IMR-90 (cell line): Measurements from ENCODE around the gene ANGEL1. TPM values are rescaled to one million over a fixed set of nuclear protein-coding genes. Genes with fewer than 3 reads are reported as not detected.

Source experiments
- ATAC-seq: fragments of 200-7000 bp; cut with Tn5 transposase; 2 replicates; pipeline ENCODE4 v1.9.1; 2020; ENCODE audit warnings: low read depth, mild to moderate bottlenecking, moderate library complexity
- BruUV-seq: library from RNA; stranded (reverse); fragments of 400-500 nt; replicated peaks from 2 replicates; lab custom pipeline; 2021; lab: Mats Ljungman, UMichigan
- CTCF ChIA-PET: fragments of 300-600 bp; formaldehyde crosslinking; extraction: SDS; loops from one replicate; lab custom pipeline; 2021; ENCODE audit warnings: antibody characterized with exemption; lab: Yijun Ruan, JAX
- POLR2A ChIA-PET: fragments of 300-600 bp; sonication (Branson Sonifier 250); formaldehyde crosslinking; loops from one replicate; lab custom pipeline; 2022; ENCODE audit warnings: antibody characterized with exemption; ENCODE audit not compliant: unreplicated experiment; lab: Charles Lee
- DNase-seq: peaks from one replicate; pipeline ENCODE4 v3.0.0; 2013
- H2AFZ ChIP-seq: replicated peaks from 2 replicates; pipeline ENCODE3; 2013; ENCODE audit warnings: low read length, mild to moderate bottlenecking; ENCODE audit not compliant: poor library complexity
- H2AK5ac ChIP-seq: 2 replicates; pipeline ENCODE4 v1.6.1; 2013; ENCODE audit warnings: low read depth, low read length, inconsistent platforms
- H2AK9ac ChIP-seq: replicated peaks from 2 replicates; pipeline ENCODE3; 2013; ENCODE audit warnings: mild to moderate bottlenecking, low read depth, low read length, moderate library complexity; ENCODE audit not compliant: poor library complexity
- H2BK120ac ChIP-seq: 2 replicates; pipeline ENCODE4 v1.6.1; 2013; ENCODE audit warnings: low read depth, low read length, inconsistent platforms
- H2BK15ac ChIP-seq: 3 replicates; pipeline ENCODE4 v1.6.1; 2013; ENCODE audit warnings: low read depth, low read length, inconsistent platforms
- H2BK20ac ChIP-seq: 2 replicates; pipeline ENCODE4 v1.6.1; 2013; ENCODE audit warnings: low read depth, mild to moderate bottlenecking, inconsistent platforms, low read length, moderate library complexity
- H2BK5ac ChIP-seq: 2 replicates; pipeline ENCODE4 v1.6.1; 2013; ENCODE audit warnings: mild to moderate bottlenecking, low read depth, low read length, inconsistent platforms; ENCODE audit not compliant: poor library complexity, severe bottlenecking
- H3K14ac ChIP-seq: replicated peaks from 2 replicates; pipeline ENCODE4 v1.6.1; 2013; ENCODE audit warnings: low read depth, low read length, inconsistent platforms
- H3K18ac ChIP-seq: 2 replicates; pipeline ENCODE4 v1.6.1; 2013; ENCODE audit warnings: low read depth, low read length, control low read depth
- H3K23ac ChIP-seq: 2 replicates; pipeline ENCODE4 v1.6.1; 2013; ENCODE audit warnings: low read depth, low read length, inconsistent platforms
- H3K27ac ChIP-seq: 2 replicates; pipeline ENCODE4 v1.5.1; 2013; ENCODE audit warnings: mild to moderate bottlenecking, control low read depth, low read length; ENCODE audit not compliant: insufficient read depth
- H3K27me3 ChIP-seq: 2 replicates; pipeline ENCODE4 v1.6.1; 2013; ENCODE audit warnings: low read length; ENCODE audit not compliant: control insufficient read depth, insufficient read depth
- H3K36me3 ChIP-seq: 2 replicates; pipeline ENCODE4 v1.6.1; 2013; ENCODE audit warnings: low read length, mixed read lengths; ENCODE audit not compliant: control insufficient read depth, insufficient read depth
- H3K4ac ChIP-seq: 2 replicates; pipeline ENCODE4 v1.6.1; 2013; ENCODE audit warnings: low read depth, low read length, inconsistent platforms
- H3K4me1 ChIP-seq: 2 replicates; pipeline ENCODE4 v1.6.1; 2013; ENCODE audit warnings: low read length, mixed read lengths; ENCODE audit not compliant: control insufficient read depth, insufficient read depth
- H3K4me2 ChIP-seq: 2 replicates; pipeline ENCODE4 v1.6.1; 2013; ENCODE audit warnings: low read depth, mild to moderate bottlenecking, control low read depth, low read length, moderate library complexity
- H3K4me3 ChIP-seq: 2 replicates; pipeline ENCODE4 v1.5.1; 2013; ENCODE audit warnings: low read depth, mild to moderate bottlenecking, control low read depth, low read length, moderate library complexity; ENCODE audit not compliant: insufficient read depth
- H3K56ac ChIP-seq: 2 replicates; pipeline ENCODE4 v1.6.1; 2013; ENCODE audit warnings: low read length, inconsistent platforms; ENCODE audit not compliant: insufficient read depth; ENCODE audit errors: extremely low read depth
- H3K79me1 ChIP-seq, 2 experiments: 2 replicates each; pipeline ENCODE4 v1.6.1; 2013; ENCODE audit warnings: low read length in 2 of 2, inconsistent platforms in 1 of 2, low read depth in 1 of 2
- H3K9ac ChIP-seq: 2 replicates; pipeline ENCODE4 v1.6.1; 2013; ENCODE audit warnings: low read depth, low read length, control low read depth
- H3K9me1 ChIP-seq: 2 replicates; pipeline ENCODE4 v1.6.1; 2013; ENCODE audit warnings: low read length, inconsistent platforms; ENCODE audit not compliant: insufficient read depth
- H3K9me3 ChIP-seq: 2 replicates; pipeline ENCODE4 v1.6.1; 2013; ENCODE audit warnings: low read length; ENCODE audit not compliant: control insufficient read depth, insufficient read depth
- H4K20me1 ChIP-seq: 2 replicates; pipeline ENCODE4 v1.6.1; 2013; ENCODE audit warnings: low read length, inconsistent platforms; ENCODE audit not compliant: insufficient read depth
- H4K5ac ChIP-seq: 2 replicates; pipeline ENCODE4 v1.6.1; 2013; ENCODE audit warnings: mild to moderate bottlenecking, low read depth, low read length, control low read depth
- H4K8ac ChIP-seq, 2 experiments: 2 replicates each; pipeline ENCODE4 v1.6.1; 2013; ENCODE audit warnings: low read depth in 2 of 2, low read length in 2 of 2, control low read depth in 1 of 2, inconsistent platforms in 1 of 2
- H4K91ac ChIP-seq: 2 replicates; pipeline ENCODE4 v1.6.1; 2013; ENCODE audit warnings: low read depth, low read length, inconsistent platforms; ENCODE audit not compliant: insufficient read depth
- BHLHE40 ChIP-seq: fragments of 150-350 bp; IDR thresholded peaks from 2 replicates; pipeline ENCODE4 v1.6.1; 2016; ENCODE audit warnings: mild to moderate bottlenecking, low read depth, low read length
- CHD1 ChIP-seq: IDR thresholded peaks from 2 replicates; pipeline ENCODE4 v1.6.1; 2012; ENCODE audit warnings: low read depth, low read length, improper control_type of control experiment
- CTCF ChIP-seq: conservative IDR thresholded peaks from 2 replicates; pipeline ENCODE4 v1.5.1; 2012; ENCODE audit warnings: mild to moderate bottlenecking, low read depth, low read length, improper control_type of control experiment
- ELK1 ChIP-seq: fragments of 150-350 bp; IDR thresholded peaks from 2 replicates; pipeline ENCODE4 v1.6.1; 2016; ENCODE audit warnings: low read depth, mild to moderate bottlenecking, low read length, moderate library complexity, borderline replicate concordance
- MAFK ChIP-seq: IDR thresholded peaks from 2 replicates; pipeline ENCODE4 v1.6.1; 2012; ENCODE audit warnings: low read depth, low read length, improper control_type of control experiment
- MAZ ChIP-seq: IDR thresholded peaks from 2 replicates; pipeline ENCODE4 v1.6.1; 2012; ENCODE audit warnings: low read depth, mild to moderate bottlenecking, low read length, improper control_type of control experiment, moderate library complexity, borderline replicate concordance
- NFE2L2 ChIP-seq: fragments of 150-350 bp; IDR thresholded peaks from 2 replicates; pipeline ENCODE4 v1.6.1; 2016; ENCODE audit warnings: low read depth, mild to moderate bottlenecking, low read length
- POLR2A ChIP-seq: IDR thresholded peaks from 2 replicates; pipeline ENCODE4 v1.6.1; 2012; ENCODE audit warnings: mild to moderate bottlenecking, low read depth, low read length
- RAD21 ChIP-seq: IDR thresholded peaks from 2 replicates; pipeline ENCODE4 v1.6.1; 2012; ENCODE audit warnings: low read length, improper control_type of control experiment
- RCOR1 ChIP-seq: IDR thresholded peaks from 2 replicates; pipeline ENCODE4 v1.6.1; 2012; ENCODE audit warnings: mild to moderate bottlenecking, low read length, improper control_type of control experiment; ENCODE audit not compliant: insufficient replicate concordance
- RFX5 ChIP-seq: IDR thresholded peaks from 2 replicates; pipeline ENCODE4 v1.8.0; 2012; ENCODE audit warnings: low read depth, mild to moderate bottlenecking, low read length, moderate library complexity
- SMC3 ChIP-seq: fragments of 150-350 bp; IDR thresholded peaks from 2 replicates; pipeline ENCODE4 v1.6.1; 2016; ENCODE audit warnings: low read depth, mild to moderate bottlenecking, antibody characterized with exemption, low read length, moderate library complexity
- USF2 ChIP-seq: fragments of 150-350 bp; IDR thresholded peaks from 2 replicates; pipeline ENCODE4 v1.6.1; 2017; ENCODE audit warnings: mild to moderate bottlenecking, antibody characterized with exemption, low read length, low read depth
- WGBS, 2 experiments: methylation state at CpG; one replicate each; pipeline versions ENCODE4 v1.1.5 to v1.1.7; 2013; ENCODE audit warnings: missing lambda C conversion rate in 2 of 2; ENCODE audit not compliant: insufficient read length in 1 of 2; ENCODE audit errors: extremely low coverage in 2 of 2; 5-methylcytosine and 5-hydroxymethylcytosine counted together
- dilution Hi-C: fragments of 300-500 bp; cut with HindIII; formaldehyde crosslinking; loops from one replicate; pipeline ENCODE4 v1.14.3; 2018; ENCODE audit warnings: low sequenced_read_pairs; ENCODE audit not compliant: unreplicated experiment
- in situ Hi-C: fragments of 300-500 bp; cut with MboI; formaldehyde crosslinking; loops from 3 replicates; pipeline ENCODE4 v1.14.3; 2019; ENCODE audit warnings: low sequenced_read_pairs, inconsistent platforms, mixed read lengths
- intact Hi-C: fragments of 100-400 bp; cut with micrococcal nuclease; formaldehyde crosslinking; loops from 2 replicates; pipeline ENCODE4 v1.10.0; 2022
- polyA plus RNA-seq, 3 experiments: library from polyadenylated mRNA; depleted of rRNA; stranded (reverse); fragments of >200 nt; gene quantifications; 2 replicates each; pipeline ENCODE4 v1.2.3, GENCODE V29; 2012; ENCODE audit warnings: low replicate concordance in 1 of 3
- total RNA-seq: library from RNA; depleted of rRNA; stranded (reverse); fragments of >200 nt; gene quantifications from 2 replicates; pipeline ENCODE4 v1.2.3, GENCODE V29; 2012

ANGEL1 gene
- total and polyA plus RNA-seq, 2 of the 4 experiments (the other 2 are of a cell fraction): 4.1 to 10.0 TPM

GRCh38 chr14:76828339-76829012 lies 15.8 kb upstream of the ANGEL1 start:
- H3K9me1 ChIP-seq: no peaks in the 10 kb centered on the region
- no peak for TF ChIP-seq RCOR1
- TF ChIP-seq ELK1: no peak
- no peak for TF ChIP-seq RAD21
- no peak for TF ChIP-seq BHLHE40
- TF ChIP-seq CTCF: no peak
- TF ChIP-seq USF2: no peak
- TF ChIP-seq RFX5: no peak
- TF ChIP-seq NFE2L2: no peak
- no peak for TF ChIP-seq CHD1
- no peak for TF ChIP-seq MAFK
- TF ChIP-seq SMC3: no peak
- TF ChIP-seq MAZ: no peak
- no peak for TF ChIP-seq POLR2A
- no peak overlapping the region for H2AK9ac ChIP-seq
- no peak overlapping the region for H4K91ac ChIP-seq
- H3K4me2 ChIP-seq: 0 out of 2 replicates have a peak overlapping the region, but pooled peaks have one; percentile 57
- no peaks in the 10 kb centered on the region for H3K36me3 ChIP-seq
- H2BK15ac ChIP-seq: no peak overlapping the region
- H4K5ac ChIP-seq: no peak overlapping the region
- no peak overlapping the region for H2AK5ac ChIP-seq
- no peak for ATAC-seq
- H3K4ac ChIP-seq: no peak overlapping the region
- dilution Hi-C loops: no loop called here
- no peaks in the 10 kb centered on the region for H3K9me3 ChIP-seq
- POLR2A ChIA-PET: no interaction called here
- no peak overlapping the region for H2BK20ac ChIP-seq
- H3K23ac ChIP-seq: no peak overlapping the region
- H3K9ac ChIP-seq: no peak overlapping the region
- no peak for DNase-seq
- no peak overlapping the region for H2BK5ac ChIP-seq
- H3K4me1 ChIP-seq: no peaks in the 10 kb centered on the region
- H3K18ac ChIP-seq: no peak overlapping the region
- in situ Hi-C loops: no loop called here
- H3K56ac ChIP-seq: no peak overlapping the region
- intact Hi-C loops: no loop called here
- H3K27ac ChIP-seq: no peak overlapping the region
- no peak overlapping the region for H4K8ac ChIP-seq
- H2BK120ac ChIP-seq: no peak overlapping the region
- no peak overlapping the region for H3K4me3 ChIP-seq
- no peak overlapping the region for H3K14ac ChIP-seq
- CTCF ChIA-PET: no interaction called here
- WGBS, 2 experiments: 55% methylated on average over 5 of the region's 17 CpGs; no CpG with 5 or more reads in 1 of the 2 experiments
- no peaks in the 10 kb centered on the region for H4K20me1 ChIP-seq
- peaks cover 18% of the 10 kb centered on the region for H3K27me3 ChIP-seq
- H3K79me1 ChIP-seq: no peaks in the 10 kb centered on the region
- peak overlapping the region; percentile 49 for H2AFZ ChIP-seq
- BruUV-seq: no TSS peak
